Thoracic aorta (tissue), 2 donors: ENCODE measurements around the gene CTSC. TPM values are rescaled to one million over a fixed set of nuclear protein-coding genes. Genes with fewer than 3 reads are reported as not detected.

Experiments used
- ATAC-seq: fragments of 150-250 bp; one replicate; pipeline ENCODE4 v1.8.0; 2017; ENCODE audit warnings: low read depth; ENCODE audit not compliant: insufficient number of reproducible peaks, low FRiP score
- DNase-seq: peaks from one replicate; pipeline ENCODE4 v3.0.0-alpha.2; 2020; ENCODE audit warnings: low spot score
- H3K27ac ChIP-seq, 2 donors: fragments of 200-600 bp; sonication (generic); 1 replicate in 1 of 2; 2 replicates in 1 of 2; pipeline ENCODE4 v1.5.1; 2016; ENCODE audit warnings: mild to moderate bottlenecking in 2 of 2, moderate library complexity in 2 of 2
- H3K27me3 ChIP-seq: fragments of 200-600 bp; sonication (generic); replicated peaks from 2 replicates; pipeline ENCODE4 v1.6.0; 2016; ENCODE audit warnings: mild to moderate bottlenecking; ENCODE audit not compliant: insufficient read depth
- H3K36me3 ChIP-seq: fragments of 200-600 bp; sonication (generic); one replicate; pipeline ENCODE4 v1.5.1; 2016
- H3K4me1 ChIP-seq, 2 donors: fragments of 200-600 bp; sonication (generic); 1 replicate in 1 of 2; 2 replicates in 1 of 2; pipeline versions ENCODE4 v1.5.1 to v1.6.0; 2016; ENCODE audit warnings: low read depth in 2 of 2, mild to moderate bottlenecking in 1 of 2; ENCODE audit not compliant: control insufficient read depth in 1 of 2
- H3K4me3 ChIP-seq: fragments of 200-600 bp; sonication (generic); 2 replicates; pipeline ENCODE4 v1.5.1; 2016; ENCODE audit warnings: mild to moderate bottlenecking
- H3K9me3 ChIP-seq: fragments of 200-600 bp; sonication (generic); 2 replicates; pipeline ENCODE4 v1.5.1; 2016
- CTCF ChIP-seq: fragments of 200-600 bp; sonication (generic); IDR thresholded peaks from one replicate; pipeline ENCODE4 v1.5.1; 2019; ENCODE audit warnings: antibody characterized with exemption
- total RNA-seq, 2 donors: library from RNA; depleted of rRNA; stranded (reverse); fragments of >200 nt; gene quantifications; one replicate each; pipeline versions ENCODE4 v1.1.0 to v1.2.3, GENCODE V29; 2016

Gene CTSC
- 10 to 100 TPM; 49.0 to 91.1 TPM for total RNA-seq

GRCh38 chr11:88337181-88337986 is at the start of gene CTSC:
Gene CTSC (minus strand): TSS chr11:88337736. CDS start chr11:88337672, 64 bp downstream.
- Histone ChIP-seq H3K27ac (peak within 1 kb of the TSS; percentile 60 to 75), H3K27me3 (no peaks in the 10 kb centered on the region), H3K9me3 (no peaks in the 10 kb centered on the region), H3K36me3 (no peaks in the 10 kb centered on the region), H3K4me3 (peak within 1 kb of the TSS; percentile 78), H3K4me1 (peaks cover 5 to 9% of the 10 kb centered on the region in 2 donors)
- ATAC-seq, result peak; percentile 39
- TF ChIP-seq CTCF, result no peak
- DNase-seq, result peak; percentile 86

- no peaks in the 10 kb centered on the region for H3K9me3 ChIP-seq
- H3K27ac ChIP-seq, result no peak overlapping the region
- no peak for TF ChIP-seq CTCF
- DNase-seq, result no peak
- no peaks in the 10 kb centered on the region for H3K27me3 ChIP-seq
- ATAC-seq, result no peak
- no peaks in the 10 kb centered on the region for H3K4me1 ChIP-seq
- no peaks in the 10 kb centered on the region for H3K36me3 ChIP-seq
- no peak overlapping the region for H3K4me3 ChIP-seq
These were observed 47.1 kb upstream of the CTSC start for GRCh38 chr11:88384669-88385005.

GRCh38 chr11:88384004-88384668 is 46.6 kb upstream of the CTSC start:
- no peaks in the 10 kb centered on the region for H3K36me3 ChIP-seq
- no peaks in the 10 kb centered on the region for H3K27me3 ChIP-seq
- no peak for TF ChIP-seq CTCF
- ATAC-seq, result no peak
- H3K9me3 ChIP-seq, result no peaks in the 10 kb centered on the region
- no peaks in the 10 kb centered on the region for H3K4me1 ChIP-seq
- no peak overlapping the region for H3K4me3 ChIP-seq
- H3K27ac ChIP-seq, result no peak overlapping the region
- DNase-seq, result no peak

- DNase-seq, result no peak
- no peaks in the 10 kb centered on the region for H3K4me1 ChIP-seq
- H3K9me3 ChIP-seq, result no peaks in the 10 kb centered on the region
- ATAC-seq, result no peak
- no peak overlapping the region for H3K4me3 ChIP-seq
- no peaks in the 10 kb centered on the region for H3K27me3 ChIP-seq
- no peak for TF ChIP-seq CTCF
- no peak overlapping the region for H3K27ac ChIP-seq
- no peaks in the 10 kb centered on the region for H3K36me3 ChIP-seq
These were observed 45.9 kb upstream of the CTSC start for GRCh38 chr11:88383447-88383846.

- Histone ChIP-seq H3K27ac (no peak overlapping the region), H3K4me1 (no peaks in the 10 kb centered on the region), H3K9me3 (no peaks in the 10 kb centered on the region), H3K27me3 (no peaks in the 10 kb centered on the region), H3K4me3 (no peak overlapping the region), H3K36me3 (no peaks in the 10 kb centered on the region)
- DNase-seq, result no peak
- no peak for ATAC-seq
- no peak for TF ChIP-seq CTCF
These were observed 41.6 kb upstream of the CTSC start for GRCh38 chr11:88379130-88379529.
